Measurements from ENCODE around the gene GPRC5C.

Gene GPRC5C

DNA sequence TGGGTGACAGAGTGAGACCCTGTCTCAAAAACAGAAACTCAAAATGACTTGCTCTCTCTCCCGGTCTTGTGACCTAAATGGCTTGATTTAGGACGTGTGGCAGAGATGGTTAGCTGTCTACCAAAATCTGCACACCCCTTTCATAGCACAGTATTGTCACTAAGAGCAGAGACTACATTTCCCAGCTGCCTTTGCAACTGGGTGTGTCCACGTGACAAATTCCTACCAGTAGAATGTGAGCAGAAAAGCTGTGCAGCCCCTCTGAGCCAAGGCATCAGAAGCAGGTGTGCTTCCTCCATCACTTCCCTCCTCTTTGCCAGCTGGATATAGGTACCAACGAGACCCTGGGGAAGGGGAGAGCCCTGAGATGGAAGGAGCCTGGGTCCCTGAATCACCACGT is 39.0 kb upstream of the GPRC5C start:
- Histone ChIP-seq H3K27me3 (ENCODE audit: insufficient read depth, low read length, poor library complexity) (peaks cover 3% of the 10 kb centered on the region), H3K27ac (ENCODE audit: low read length) (no peak overlapping the region), H3K4me1 (ENCODE audit: insufficient read depth, low read length) (no peaks in the 10 kb centered on the region), H3K4me2 (ENCODE audit: insufficient read depth, low read length) (no peak overlapping the region), H4K20me1 (ENCODE audit: insufficient read depth, low read length) (no peaks in the 10 kb centered on the region), H2AFZ (ENCODE audit: low read depth, low read length) (no peak overlapping the region), H3K79me2 (ENCODE audit: insufficient read depth, low read length) (no peaks in the 10 kb centered on the region), H3K9me3 (ENCODE audit: insufficient read depth, low read length, severe bottlenecking) (no peaks in the 10 kb centered on the region), H3K36me3 (ENCODE audit: insufficient read depth, low read length) (no peaks in the 10 kb centered on the region), H3K4me3 (ENCODE audit: low read depth in 1 of 2, low read length in 2 of 2) (no peak overlapping the region), H3K9ac (ENCODE audit: low read depth, low read length) (no peak overlapping the region)
- TF ChIP-seq, protein P1, sequence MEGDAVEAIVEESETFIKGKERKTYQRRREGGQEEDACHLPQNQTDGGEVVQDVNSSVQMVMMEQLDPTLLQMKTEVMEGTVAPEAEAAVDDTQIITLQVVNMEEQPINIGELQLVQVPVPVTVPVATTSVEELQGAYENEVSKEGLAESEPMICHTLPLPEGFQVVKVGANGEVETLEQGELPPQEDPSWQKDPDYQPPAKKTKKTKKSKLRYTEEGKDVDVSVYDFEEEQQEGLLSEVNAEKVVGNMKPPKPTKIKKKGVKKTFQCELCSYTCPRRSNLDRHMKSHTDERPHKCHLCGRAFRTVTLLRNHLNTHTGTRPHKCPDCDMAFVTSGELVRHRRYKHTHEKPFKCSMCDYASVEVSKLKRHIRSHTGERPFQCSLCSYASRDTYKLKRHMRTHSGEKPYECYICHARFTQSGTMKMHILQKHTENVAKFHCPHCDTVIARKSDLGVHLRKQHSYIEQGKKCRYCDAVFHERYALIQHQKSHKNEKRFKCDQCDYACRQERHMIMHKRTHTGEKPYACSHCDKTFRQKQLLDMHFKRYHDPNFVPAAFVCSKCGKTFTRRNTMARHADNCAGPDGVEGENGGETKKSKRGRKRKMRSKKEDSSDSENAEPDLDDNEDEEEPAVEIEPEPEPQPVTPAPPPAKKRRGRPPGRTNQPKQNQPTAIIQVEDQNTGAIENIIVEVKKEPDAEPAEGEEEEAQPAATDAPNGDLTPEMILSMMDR (IDR thresholded peaks at IDR 0.05; ENCODE audit: borderline replicate concordance, extremely low read depth, low read length, poor library complexity, severe bottlenecking): no peak
- TF ChIP-seq EZH2 (IDR thresholded peaks at IDR 0.05; ENCODE audit: borderline replicate concordance, low read depth, low read length, severe bottlenecking): no peak
- DNase-seq (no peak), ATAC-seq (ENCODE audit: insufficient read depth, low read depth) (no peak)

DNA sequence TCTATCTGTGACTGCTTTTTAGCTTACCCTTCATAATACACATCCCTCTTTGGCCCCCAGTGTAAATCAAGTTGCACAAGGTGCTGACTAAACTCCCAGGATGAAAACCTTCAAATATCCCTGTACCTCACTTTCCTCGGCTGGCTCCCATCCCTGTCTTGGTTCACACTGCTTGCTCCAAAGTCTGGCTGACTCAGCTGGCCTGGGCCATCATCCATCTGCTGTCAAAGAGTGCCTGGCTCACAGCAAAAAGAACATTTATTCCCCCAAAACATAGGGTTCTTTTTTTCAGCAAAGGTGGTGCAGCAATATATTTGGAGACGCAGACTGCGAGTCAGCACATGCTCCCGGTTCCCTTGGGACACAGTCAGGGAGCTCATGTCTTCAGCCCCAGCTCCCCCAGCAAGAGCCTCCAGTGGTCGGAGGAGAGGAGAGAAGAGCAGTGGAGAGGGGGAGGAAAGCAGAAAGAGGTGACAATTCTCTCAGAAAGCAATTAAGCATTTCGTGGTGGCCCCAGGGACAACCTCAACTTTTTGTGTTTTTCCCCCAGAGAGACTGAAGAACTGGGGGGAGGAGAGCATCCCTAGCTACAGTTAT is 38.4 kb upstream of the GPRC5C start:
- Histone ChIP-seq H3K27ac (ENCODE audit: low read length) (no peak overlapping the region), H3K79me2 (ENCODE audit: insufficient read depth, low read length) (no peaks in the 10 kb centered on the region), H3K9ac (ENCODE audit: low read depth, low read length) (no peak overlapping the region), H3K4me1 (ENCODE audit: insufficient read depth, low read length) (no peaks in the 10 kb centered on the region), H3K36me3 (ENCODE audit: insufficient read depth, low read length) (no peaks in the 10 kb centered on the region), H4K20me1 (ENCODE audit: insufficient read depth, low read length) (no peaks in the 10 kb centered on the region), H3K4me2 (ENCODE audit: insufficient read depth, low read length) (no peak overlapping the region), H2AFZ (ENCODE audit: low read depth, low read length) (no peak overlapping the region), H3K4me3 (ENCODE audit: low read depth in 1 of 2, low read length in 2 of 2) (no peak overlapping the region), H3K9me3 (ENCODE audit: insufficient read depth, low read length, severe bottlenecking) (no peaks in the 10 kb centered on the region), H3K27me3 (ENCODE audit: insufficient read depth, low read length, poor library complexity) (peaks cover 3% of the 10 kb centered on the region)
- no peak for DNase-seq
- no peak for ATAC-seq (ENCODE audit: insufficient read depth, low read depth)
- TF ChIP-seq, protein P1 (IDR thresholded peaks at IDR 0.05; ENCODE audit: borderline replicate concordance, extremely low read depth, low read length, poor library complexity, severe bottlenecking): no peak
- TF ChIP-seq EZH2 (IDR thresholded peaks at IDR 0.05; ENCODE audit: borderline replicate concordance, low read depth, low read length, severe bottlenecking): no peak

DNA sequence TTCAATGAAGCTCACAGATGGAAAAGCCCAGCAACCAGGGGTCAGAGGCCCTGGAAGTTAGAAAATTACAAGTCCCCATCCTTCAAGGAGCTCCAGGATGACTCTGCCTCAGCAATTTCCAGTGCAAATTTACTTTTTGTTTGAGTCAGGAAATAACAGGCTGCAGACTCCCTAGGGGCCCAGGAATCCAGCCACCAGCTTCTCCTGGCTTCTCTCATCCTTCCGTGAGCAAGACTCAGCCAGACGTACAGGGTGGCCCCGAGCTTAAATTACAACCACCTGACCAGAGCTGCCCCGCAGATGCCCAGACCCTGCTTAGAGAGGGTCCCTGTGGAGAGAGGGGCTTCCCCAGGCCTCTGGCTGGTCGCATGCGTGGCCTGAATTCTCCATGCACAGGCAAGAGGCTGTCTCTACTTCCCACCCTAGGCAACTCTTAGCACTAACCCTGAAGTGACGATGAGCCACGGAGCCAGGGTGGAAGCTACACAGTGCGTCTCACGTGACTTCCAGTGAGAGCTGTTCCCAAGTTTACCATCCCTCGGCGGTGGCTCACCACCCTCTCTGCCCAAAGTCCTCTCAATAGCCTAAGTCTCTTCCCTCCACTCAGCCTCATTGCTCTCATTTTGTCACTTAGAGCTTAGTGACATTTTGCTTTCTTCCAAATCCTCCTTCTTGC is 37.5 kb upstream of the GPRC5C start:
- H2AFZ ChIP-seq (ENCODE audit: low read depth, low read length): no peak overlapping the region
- H3K4me1 ChIP-seq (ENCODE audit: insufficient read depth, low read length): no peaks in the 10 kb centered on the region
- no peak overlapping the region for H3K9ac ChIP-seq (ENCODE audit: low read depth, low read length)
- H3K36me3 ChIP-seq (ENCODE audit: insufficient read depth, low read length): no peaks in the 10 kb centered on the region
- no peaks in the 10 kb centered on the region for H3K79me2 ChIP-seq (ENCODE audit: insufficient read depth, low read length)
- H3K27me3 ChIP-seq (ENCODE audit: insufficient read depth, low read length, poor library complexity): peaks cover 3% of the 10 kb centered on the region
- no peak for ATAC-seq (ENCODE audit: insufficient read depth, low read depth)
- H4K20me1 ChIP-seq (ENCODE audit: insufficient read depth, low read length): no peaks in the 10 kb centered on the region; the same call in 1 of the 2 replicates
- TF ChIP-seq, protein P1 (IDR thresholded peaks at IDR 0.05; ENCODE audit: borderline replicate concordance, extremely low read depth, low read length, poor library complexity, severe bottlenecking): no peak
- TF ChIP-seq EZH2 (IDR thresholded peaks at IDR 0.05; ENCODE audit: borderline replicate concordance, low read depth, low read length, severe bottlenecking): no peak
- no peak overlapping the region for H3K4me2 ChIP-seq (ENCODE audit: insufficient read depth, low read length)
- H3K27ac ChIP-seq (ENCODE audit: low read length): no peak overlapping the region
- DNase-seq: no peak
- no peaks in the 10 kb centered on the region for H3K9me3 ChIP-seq (ENCODE audit: insufficient read depth, low read length, severe bottlenecking)
- no peak overlapping the region for H3K4me3 ChIP-seq (ENCODE audit: low read depth in 1 of 2, low read length in 2 of 2)

All from DND-41 (cell line).